Astrocyte of the spinal cord (primary cell): Measurements from ENCODE around the gene ITFG1.

Experiments used
- DNase-seq: peaks from one replicate; pipeline ENCODE4 v3.0.0; 2011; ENCODE audit warnings: low read depth, low spot score
- H3K4me3 ChIP-seq: 2 replicates; pipeline ENCODE4 v1.5.1; 2011; ENCODE audit warnings: low read depth, mild to moderate bottlenecking, low read length, moderate library complexity
- in situ Hi-C: cut with HindIII; loops from 2 replicates; pipeline ENCODE4 v1.10.0; 2017; ENCODE audit warnings: low sequenced_read_pairs
- TF ChIP-seq, protein P1 (sequence below): IDR thresholded peaks from 2 replicates; pipeline ENCODE4 v1.5.1; 2012; ENCODE audit warnings: low read depth, mild to moderate bottlenecking, low read length, inconsistent platforms

ITFG1 gene

DNA sequence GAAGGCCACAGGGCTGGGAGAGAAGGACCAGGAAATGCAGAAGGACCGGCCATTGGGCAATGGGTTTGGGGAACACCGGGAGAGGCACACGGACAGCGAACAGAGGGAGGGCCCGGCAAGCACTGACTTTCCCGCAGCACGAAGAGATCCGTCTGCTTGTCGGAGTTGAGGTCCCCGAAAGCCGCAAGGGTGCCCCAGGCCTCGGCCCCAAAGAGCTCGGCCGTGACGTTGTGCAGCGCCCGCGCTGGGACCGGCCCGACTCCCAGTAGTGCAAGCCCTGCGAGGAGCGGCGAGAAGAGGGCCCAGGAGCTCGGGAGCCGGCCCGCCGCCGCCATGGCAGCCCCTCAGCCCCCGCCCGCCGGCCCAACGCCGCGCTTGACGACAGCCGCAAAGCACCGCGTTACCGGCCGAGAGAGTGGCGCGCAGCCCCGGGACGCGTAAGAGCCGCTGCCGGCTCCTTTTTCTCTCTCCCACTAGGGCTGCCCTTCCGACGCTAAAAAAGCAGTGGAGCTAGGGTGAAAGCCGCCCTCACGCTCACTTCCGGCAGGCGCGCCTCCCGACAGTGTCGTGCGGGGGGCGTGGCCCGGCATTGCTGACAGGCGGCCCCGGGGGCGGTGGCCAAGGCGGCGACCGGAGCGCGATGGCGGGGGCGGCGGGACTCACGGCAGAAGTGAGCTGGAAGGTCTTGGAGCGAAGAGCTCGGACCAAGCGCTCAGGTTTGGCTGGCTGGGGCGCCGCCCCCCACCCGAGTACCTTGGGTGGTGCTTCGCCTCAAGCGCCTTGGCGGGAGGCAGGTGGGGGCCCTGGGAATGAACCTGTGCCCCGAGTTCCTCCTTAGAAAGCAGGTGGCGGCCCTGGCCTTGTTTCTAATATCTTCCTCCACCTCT is at the start of gene ITFG1, which contains the start of gene PHKB:
TSS of gene ITFG1 (minus strand) at position 353 of the 887 bp plus-strand sequence. CDS start at position 335, 18 bp downstream.
TSS of gene PHKB (plus strand) at position 621 of the 887 bp plus-strand sequence. CDS start at position 641, 20 bp downstream.
- in situ Hi-C loops: no loop called here
- TF ChIP-seq, protein P1, sequence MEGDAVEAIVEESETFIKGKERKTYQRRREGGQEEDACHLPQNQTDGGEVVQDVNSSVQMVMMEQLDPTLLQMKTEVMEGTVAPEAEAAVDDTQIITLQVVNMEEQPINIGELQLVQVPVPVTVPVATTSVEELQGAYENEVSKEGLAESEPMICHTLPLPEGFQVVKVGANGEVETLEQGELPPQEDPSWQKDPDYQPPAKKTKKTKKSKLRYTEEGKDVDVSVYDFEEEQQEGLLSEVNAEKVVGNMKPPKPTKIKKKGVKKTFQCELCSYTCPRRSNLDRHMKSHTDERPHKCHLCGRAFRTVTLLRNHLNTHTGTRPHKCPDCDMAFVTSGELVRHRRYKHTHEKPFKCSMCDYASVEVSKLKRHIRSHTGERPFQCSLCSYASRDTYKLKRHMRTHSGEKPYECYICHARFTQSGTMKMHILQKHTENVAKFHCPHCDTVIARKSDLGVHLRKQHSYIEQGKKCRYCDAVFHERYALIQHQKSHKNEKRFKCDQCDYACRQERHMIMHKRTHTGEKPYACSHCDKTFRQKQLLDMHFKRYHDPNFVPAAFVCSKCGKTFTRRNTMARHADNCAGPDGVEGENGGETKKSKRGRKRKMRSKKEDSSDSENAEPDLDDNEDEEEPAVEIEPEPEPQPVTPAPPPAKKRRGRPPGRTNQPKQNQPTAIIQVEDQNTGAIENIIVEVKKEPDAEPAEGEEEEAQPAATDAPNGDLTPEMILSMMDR: no peak
- peak within 1 kb of the TSS; percentile 97 for H3K4me3 ChIP-seq
- DNase-seq: peak; percentile 95

DNA sequence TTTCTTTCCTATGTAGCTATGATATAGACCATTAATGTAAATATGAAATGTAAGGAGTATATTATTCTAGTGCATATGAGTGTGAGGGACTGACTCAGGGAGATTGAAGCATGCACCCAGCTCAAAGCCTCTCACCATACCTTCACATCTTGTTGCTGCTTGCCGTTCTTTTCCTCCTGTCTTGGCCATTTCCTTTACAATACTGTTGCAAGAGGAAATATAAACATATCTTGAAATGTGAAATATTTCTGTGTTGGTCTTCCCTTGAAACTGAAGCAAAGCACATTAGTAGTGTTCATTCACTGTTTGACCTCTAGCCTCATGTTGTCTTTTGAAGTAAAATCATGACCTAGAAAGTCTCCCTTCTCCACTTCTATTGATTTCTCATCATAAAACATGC is 46.8 kb upstream of the ITFG1 start:
- in situ Hi-C loops: no loop called here
- no peak for DNase-seq
- TF ChIP-seq, protein P1: no peak
- H3K4me3 ChIP-seq: no peak overlapping the region

DNA sequence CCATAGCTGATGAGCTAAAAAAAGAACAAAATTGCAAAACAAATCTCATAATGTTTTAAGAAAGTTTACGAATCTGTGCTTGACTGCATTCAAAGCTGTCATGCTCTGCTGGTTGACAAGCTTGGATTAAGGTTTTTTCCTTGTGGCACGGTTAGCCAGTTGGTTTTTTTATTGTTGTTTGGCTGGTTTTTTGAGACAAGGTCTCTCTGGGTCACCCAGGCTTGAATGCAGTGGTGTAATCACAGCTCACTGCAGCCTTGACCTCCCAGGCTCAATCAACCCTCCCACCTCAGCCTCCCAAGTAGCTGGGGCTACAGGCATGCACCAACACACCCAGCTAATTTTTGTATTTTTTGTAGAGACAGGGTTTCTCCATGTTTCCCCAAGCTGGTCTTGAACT is 45.9 kb upstream of the ITFG1 start:
- H3K4me3 ChIP-seq: no peak overlapping the region
- in situ Hi-C loops: no loop called here
- DNase-seq: no peak
- TF ChIP-seq, protein P1: no peak

DNA sequence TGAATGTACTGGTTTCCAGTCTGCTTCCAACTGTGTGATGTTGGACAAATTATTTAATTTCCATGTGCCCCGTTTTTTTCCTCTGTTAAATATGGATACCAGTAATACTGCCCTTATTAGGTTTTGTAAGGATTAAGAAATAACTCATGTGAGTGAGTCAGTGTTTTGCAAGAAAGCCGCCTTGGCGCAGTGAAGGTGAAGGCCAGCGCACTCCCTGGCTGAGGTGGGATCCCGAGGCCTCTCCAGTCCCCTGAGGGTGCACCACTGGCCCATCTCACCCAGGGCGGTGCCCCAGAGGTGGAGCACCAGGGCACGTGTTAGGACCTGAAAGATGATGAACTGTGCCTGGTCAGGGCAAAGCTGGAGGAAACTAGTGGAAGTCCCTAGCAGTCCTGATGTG is 43.7 kb upstream of the ITFG1 start:
- no peak for DNase-seq
- in situ Hi-C loops: no loop called here

DNA sequence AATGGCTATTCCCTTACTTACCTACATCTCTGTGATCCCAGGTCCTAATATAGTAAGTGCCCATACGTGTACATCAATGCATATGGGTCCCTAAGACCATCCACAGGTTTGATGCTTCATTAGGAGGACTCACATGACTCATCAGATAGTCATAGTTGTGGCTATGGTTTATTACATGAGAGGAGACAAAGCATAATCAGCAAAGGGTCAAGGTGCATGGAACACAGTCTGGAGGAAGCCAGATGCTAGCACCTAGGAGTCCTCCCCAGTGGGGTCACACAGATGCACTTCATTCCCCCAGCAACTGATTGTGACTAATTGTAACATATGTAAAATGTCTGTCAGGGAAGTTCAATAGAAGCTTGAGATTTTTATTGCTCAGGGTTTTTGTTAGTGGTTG is 43.1 kb upstream of the ITFG1 start:
- H3K4me3 ChIP-seq: no peak overlapping the region
- DNase-seq: peak; percentile 33
- in situ Hi-C loops: no loop called here
- TF ChIP-seq, protein P1: no peak

More for the DNA sequence above, 43.7 kb upstream of the ITFG1 start:
- H3K4me3 ChIP-seq: no peak overlapping the region
- TF ChIP-seq, protein P1: no peak

DNA sequence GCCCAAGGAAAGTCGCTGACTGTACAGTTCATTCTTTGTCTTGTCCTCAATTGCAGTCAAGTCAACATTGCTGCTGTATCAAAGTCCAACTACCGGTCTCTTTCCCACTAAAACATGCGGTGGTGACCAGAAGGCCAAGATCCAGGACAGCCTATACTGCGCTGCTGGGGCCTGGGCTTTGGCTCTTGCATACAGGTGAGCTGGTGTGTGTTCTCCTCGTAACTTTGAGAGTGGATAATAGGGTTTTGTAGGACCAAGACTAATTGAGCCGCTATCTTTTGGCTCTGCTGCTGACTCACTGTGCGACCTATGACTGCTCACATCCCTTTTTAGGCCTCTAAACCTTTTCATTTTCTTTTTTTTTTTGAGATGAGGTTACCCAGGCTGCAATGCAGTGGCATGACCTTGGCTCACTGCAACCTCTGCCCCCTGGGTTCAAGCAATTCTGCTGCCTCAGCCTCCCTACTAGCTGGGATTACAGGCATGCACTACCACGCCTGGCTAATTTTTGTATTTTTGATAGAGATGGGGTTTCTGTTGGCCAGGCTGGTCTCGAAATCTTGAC is 38.9 kb upstream of the ITFG1 start:
- no peak for DNase-seq
- in situ Hi-C loops: no loop called here
- TF ChIP-seq, protein P1: no peak
- H3K4me3 ChIP-seq: no peak overlapping the region
